Astrocyte of the spinal cord (primary cell): ENCODE data around the gene CCDC121.

Source experiments
- DNase-seq: peaks from one replicate; pipeline ENCODE4 v3.0.0; 2011; ENCODE audit warnings: low read depth, low spot score
- H3K4me3 ChIP-seq: 2 replicates; pipeline ENCODE4 v1.5.1; 2011; ENCODE audit warnings: low read depth, mild to moderate bottlenecking, low read length, moderate library complexity
- CTCF ChIP-seq: IDR thresholded peaks from 2 replicates; pipeline ENCODE4 v1.5.1; 2012; ENCODE audit warnings: low read depth, mild to moderate bottlenecking, low read length, inconsistent platforms
- in situ Hi-C: cut with HindIII; loops from 2 replicates; pipeline ENCODE4 v1.10.0; 2017; ENCODE audit warnings: low sequenced_read_pairs

The CCDC121 gene

GRCh38 chr2:27593240-27593639 lies 35.6 kb downstream of the CCDC121 start:
- no peak for DNase-seq
- in situ Hi-C loops = no loop called here
- no peak overlapping the region for H3K4me3 ChIP-seq
- no peak for TF ChIP-seq CTCF

- DNase-seq = no peak
- TF ChIP-seq CTCF = no peak
- in situ Hi-C loops = no loop called here
- H3K4me3 ChIP-seq = no peak overlapping the region
Measured at GRCh38 chr2:27591745-27592144, 37.1 kb downstream of the CCDC121 start.

GRCh38 chr2:27588308-27588707 lies 40.5 kb downstream of the CCDC121 start:
- TF ChIP-seq CTCF = no peak
- in situ Hi-C loops = no loop called here
- DNase-seq = no peak
- no peak overlapping the region for H3K4me3 ChIP-seq

GRCh38 chr2:27587025-27587424 lies 41.8 kb downstream of the CCDC121 start:
- TF ChIP-seq CTCF = no peak
- no peak overlapping the region for H3K4me3 ChIP-seq
- DNase-seq = no peak
- in situ Hi-C loops = no loop called here

GRCh38 chr2:27584597-27584996 lies 44.2 kb downstream of the CCDC121 start:
- H3K4me3 ChIP-seq = no peak overlapping the region
- no peak for TF ChIP-seq CTCF
- in situ Hi-C loops = no loop called here

GRCh38 chr2:27583390-27583915 lies 45.4 kb downstream of the CCDC121 start:
- DNase-seq = peak; percentile 19
- TF ChIP-seq CTCF = no peak
- in situ Hi-C loops = no loop called here
- H3K4me3 ChIP-seq = peak overlapping the region; percentile 64

More at GRCh38 chr2:27584597-27584996, 44.2 kb downstream of the CCDC121 start:
- DNase-seq = no peak
